ENCODE results near the gene YTHDF1.
A peak's percentile ranks its signal among the peaks of the same experiment; 100 is the strongest.

Gene YTHDF1

DNA sequence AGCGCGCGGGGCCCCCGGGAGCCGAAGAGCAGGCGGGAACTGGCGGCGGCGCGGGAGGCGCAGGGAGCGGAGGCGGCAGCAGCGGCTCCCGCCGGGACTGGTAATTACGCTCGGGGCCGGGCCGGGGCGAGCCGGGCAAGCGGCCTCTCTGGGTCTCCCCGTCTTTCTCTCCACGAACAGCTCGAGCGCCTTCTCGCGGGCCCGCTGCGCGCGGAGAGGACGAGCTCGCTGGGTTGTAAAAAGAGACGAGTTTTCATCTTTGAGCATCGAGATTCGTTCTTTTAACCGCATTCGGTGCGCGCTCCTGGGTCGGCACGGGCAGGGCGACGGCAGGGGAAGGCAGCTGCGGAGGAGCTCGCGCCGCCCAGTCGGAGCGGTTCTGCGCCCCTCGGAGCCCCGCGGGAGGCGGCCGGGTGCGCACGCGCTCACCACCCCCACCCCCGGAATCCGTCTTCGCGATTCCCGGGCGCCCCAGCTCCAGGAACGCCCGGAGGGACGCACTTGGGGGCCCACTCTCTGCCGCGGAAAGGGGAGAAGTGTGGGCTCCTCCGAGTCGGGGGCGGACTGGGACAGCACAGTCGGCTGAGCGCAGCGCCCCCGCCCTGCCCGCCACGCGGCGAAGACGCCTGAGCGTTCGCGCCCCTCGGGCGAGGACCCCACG, 38.0 kb downstream of the YTHDF1 start:
- no peak overlapping the region for H3K4me3 ChIP-seq (ENCODE audit: low read length)
- DNase-seq (ENCODE audit: low read depth): peak; percentile 11
- TF ChIP-seq, protein P1, sequence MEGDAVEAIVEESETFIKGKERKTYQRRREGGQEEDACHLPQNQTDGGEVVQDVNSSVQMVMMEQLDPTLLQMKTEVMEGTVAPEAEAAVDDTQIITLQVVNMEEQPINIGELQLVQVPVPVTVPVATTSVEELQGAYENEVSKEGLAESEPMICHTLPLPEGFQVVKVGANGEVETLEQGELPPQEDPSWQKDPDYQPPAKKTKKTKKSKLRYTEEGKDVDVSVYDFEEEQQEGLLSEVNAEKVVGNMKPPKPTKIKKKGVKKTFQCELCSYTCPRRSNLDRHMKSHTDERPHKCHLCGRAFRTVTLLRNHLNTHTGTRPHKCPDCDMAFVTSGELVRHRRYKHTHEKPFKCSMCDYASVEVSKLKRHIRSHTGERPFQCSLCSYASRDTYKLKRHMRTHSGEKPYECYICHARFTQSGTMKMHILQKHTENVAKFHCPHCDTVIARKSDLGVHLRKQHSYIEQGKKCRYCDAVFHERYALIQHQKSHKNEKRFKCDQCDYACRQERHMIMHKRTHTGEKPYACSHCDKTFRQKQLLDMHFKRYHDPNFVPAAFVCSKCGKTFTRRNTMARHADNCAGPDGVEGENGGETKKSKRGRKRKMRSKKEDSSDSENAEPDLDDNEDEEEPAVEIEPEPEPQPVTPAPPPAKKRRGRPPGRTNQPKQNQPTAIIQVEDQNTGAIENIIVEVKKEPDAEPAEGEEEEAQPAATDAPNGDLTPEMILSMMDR (IDR thresholded peaks at IDR 0.05; ENCODE audit: insufficient read depth, low read depth, low read length, missing control alignments): no peak

DNA sequence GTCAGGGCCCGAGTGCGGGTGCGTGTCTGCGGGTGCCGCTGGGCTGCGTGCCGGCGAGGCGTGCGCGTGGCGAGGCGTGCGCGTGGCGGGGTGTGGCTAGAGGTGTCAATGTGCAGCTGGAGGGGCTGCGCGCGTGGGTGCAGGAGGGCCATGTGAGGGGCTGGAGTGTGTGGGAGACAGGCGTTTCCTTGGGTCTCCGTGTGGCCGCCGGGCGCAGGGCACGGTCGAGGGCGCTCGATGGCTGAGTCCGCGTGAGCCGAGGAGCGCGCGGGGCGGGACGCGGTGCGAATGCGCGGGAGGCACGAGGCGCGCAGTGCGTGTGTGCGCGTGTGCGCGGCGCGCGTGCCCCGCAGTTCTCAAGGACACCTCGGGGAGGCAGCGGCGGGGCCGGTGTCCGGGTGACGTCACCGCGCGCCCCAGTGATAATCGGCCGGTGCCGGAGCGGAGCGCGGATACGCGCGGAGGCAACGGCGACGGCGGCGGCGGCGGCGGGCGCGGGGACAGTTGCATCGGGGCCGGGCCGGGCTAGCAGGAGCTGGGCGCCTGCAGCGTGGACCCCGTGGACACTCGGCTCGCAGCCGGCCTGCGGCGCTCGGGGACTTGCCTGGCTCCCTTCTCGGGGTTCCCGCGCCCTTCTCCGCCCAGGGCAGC, 38.7 kb downstream of the YTHDF1 start:
- H3K4me3 ChIP-seq (ENCODE audit: low read length): no peak overlapping the region
- TF ChIP-seq, protein P1 (IDR thresholded peaks at IDR 0.05; ENCODE audit: insufficient read depth, low read depth, low read length, missing control alignments): no peak
- DNase-seq (ENCODE audit: low read depth): peak; percentile 34

DNA sequence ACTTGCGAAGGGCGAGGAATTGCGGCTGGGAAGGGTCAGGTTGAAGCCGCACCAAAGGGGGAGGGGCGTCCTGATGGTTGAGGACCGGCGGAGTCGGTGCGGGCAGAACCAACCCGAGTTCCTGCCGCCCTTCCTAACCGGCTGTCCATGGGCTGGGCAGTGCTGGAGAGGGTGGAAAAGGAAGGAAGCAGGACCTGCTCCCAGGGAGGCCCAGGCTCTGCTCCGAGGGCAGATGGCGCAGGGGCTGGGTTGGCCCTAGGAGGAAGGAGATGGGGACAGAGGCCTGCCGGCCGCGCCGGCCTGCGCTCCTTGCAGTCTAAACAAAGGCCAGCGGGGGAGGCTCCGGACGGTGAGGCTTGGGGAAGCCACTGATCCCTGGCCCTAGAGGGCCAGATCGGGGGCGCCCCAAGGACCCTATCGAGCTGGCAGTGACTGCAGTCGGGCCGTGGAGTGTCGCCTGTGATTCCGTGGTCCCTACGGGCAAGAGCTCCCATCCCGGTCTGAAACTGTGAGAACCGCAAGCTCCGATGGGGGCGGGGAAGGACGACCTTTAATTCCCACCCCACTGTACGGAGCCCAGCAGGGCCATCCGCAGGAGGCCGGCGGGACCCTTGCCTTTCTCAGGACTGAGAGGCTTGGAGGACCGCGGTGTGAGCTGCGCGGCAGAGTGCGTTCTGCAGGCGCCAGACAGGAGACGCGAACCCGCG, 39.4 kb downstream of the YTHDF1 start:
- TF ChIP-seq, protein P1 (IDR thresholded peaks at IDR 0.05; ENCODE audit: insufficient read depth, low read depth, low read length, missing control alignments): no peak
- no peak overlapping the region for H3K4me3 ChIP-seq (ENCODE audit: low read length)
- no peak for DNase-seq (ENCODE audit: low read depth)

DNA sequence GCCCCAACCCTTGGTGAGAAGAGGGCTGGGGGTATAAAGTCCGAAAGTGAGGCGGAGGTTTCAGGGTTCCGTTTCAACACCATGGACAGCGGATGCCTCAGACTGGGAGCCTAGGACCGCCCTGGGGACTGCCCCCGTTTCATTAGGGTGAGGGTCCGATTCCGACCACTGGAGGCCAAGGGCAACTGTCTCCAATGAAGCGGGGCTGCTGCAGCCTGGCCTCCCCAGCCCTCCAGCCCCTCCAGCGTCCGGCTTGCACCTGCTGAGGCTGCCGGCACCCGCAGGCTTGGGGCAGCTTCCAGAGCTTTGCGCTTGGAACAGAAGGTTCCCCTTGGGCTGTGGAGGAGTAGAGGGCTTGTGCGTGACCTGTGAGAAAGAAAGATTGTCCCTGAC, 39.9 kb downstream of the YTHDF1 start:
- DNase-seq (ENCODE audit: low read depth): no peak
- TF ChIP-seq, protein P1 (IDR thresholded peaks at IDR 0.05; ENCODE audit: insufficient read depth, low read depth, low read length, missing control alignments): no peak

DNA sequence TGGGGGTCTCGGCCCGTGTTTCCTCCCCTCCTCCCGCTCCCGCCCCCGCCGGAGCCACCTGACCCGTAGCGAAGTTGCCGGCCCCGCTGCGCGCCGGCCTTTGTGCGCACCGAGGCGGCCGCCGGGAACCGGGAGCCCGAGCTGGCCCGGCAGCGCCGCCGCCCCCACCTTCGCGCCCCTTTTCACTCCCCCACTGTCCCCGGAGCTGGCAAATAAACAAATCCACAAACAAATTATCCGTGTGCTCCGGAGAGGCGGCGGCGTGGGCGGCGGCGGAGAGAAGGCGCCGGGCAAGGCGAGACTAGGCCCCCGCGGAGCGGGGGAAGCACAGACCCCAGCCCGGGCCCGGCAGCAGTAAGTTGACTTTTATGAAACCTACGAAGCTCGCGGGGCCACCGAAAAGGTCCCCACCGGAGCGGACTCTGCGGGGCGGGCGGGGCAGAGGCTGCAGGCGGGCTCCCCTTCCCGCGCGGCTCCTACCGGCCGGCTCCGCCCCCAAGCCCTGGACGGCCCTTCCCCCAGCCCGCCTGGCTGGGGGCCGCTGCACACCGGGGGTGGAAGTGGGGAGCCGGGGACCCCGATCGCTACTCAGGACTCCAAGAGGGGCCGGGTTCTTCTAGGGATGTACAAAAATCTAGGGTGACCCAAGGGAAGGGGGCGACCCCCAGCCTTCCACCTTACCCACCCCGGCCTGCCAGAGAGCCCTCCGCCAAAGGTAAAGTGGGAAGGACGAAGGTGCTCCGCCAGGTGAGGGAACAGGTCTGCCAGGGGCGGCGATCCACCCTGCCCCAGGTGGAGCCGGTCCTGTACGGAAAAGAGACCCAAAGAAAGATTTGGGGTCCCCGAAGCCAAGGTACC, 40.7 kb downstream of the YTHDF1 start:
- no peak for DNase-seq (ENCODE audit: low read depth)
- no peak overlapping the region for H3K4me3 ChIP-seq (ENCODE audit: low read length)
- TF ChIP-seq, protein P1 (IDR thresholded peaks at IDR 0.05; ENCODE audit: insufficient read depth, low read depth, low read length, missing control alignments): no peak

More for the DNA sequence above, 39.9 kb downstream of the YTHDF1 start:
- no peak overlapping the region for H3K4me3 ChIP-seq (ENCODE audit: low read length)

DNA sequence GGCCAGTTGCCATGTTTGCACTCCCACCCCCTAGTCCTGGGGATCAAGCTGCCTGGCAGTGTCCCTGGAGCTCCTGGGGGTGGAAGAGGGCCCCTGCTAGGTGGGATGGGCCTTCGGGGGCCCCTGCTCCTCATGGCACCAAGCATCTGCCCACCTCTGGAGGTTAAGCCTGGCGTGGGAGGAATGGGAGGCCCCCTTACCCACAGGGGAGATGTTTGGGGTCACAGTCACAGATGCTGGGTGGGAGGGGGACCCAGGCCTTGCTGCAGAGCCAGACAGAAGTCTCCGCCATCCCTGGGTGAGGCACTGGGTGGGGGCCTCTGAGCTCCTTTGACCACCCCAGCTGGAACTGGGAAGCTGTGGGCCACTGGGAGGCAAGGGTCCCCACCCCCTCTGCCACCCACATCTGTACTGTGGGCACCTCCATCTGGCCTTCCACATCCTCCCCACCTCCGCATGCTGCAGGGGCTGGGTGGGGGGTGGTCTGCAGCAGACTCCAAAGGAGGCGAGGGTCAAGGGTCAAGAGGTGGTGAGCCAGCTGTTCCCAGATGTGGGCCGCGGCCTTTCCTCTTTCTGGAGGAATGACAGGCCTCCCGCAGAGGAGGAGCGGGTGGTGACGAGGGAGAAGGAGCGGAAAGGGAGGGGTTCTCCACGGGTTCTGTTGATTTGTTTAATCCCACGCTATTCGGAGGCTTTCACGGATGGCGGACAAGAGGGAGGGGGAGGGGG, 41.5 kb downstream of the YTHDF1 start:
- TF ChIP-seq, protein P1 (IDR thresholded peaks at IDR 0.05; ENCODE audit: insufficient read depth, low read depth, low read length, missing control alignments): no peak
- H3K4me3 ChIP-seq (ENCODE audit: low read length): no peak overlapping the region
- no peak for DNase-seq (ENCODE audit: low read depth)

All from epithelial cell of esophagus (primary cell).